K562 (cell line): ENCODE results near the gene SLC35G2. TPM values are rescaled to one million over a fixed set of nuclear protein-coding genes. Genes with fewer than 3 reads are reported as not detected.

Experiments used
- ATAC-seq: fragments of 200-7000 bp; cut with Tn5 transposase; 3 replicates; pipeline ENCODE4 v1.9.1; 2020; ENCODE audit warnings: moderate library complexity
- BruUV-seq: library from RNA; stranded (reverse); fragments of 400-500 nt; replicated peaks from 2 replicates; lab custom pipeline; 2021; lab: Mats Ljungman, UMichigan
- CTCF ChIA-PET: fragments of 300-600 bp; formaldehyde crosslinking; extraction: SDS; loops from one replicate; lab custom pipeline; 2021; ENCODE audit warnings: low intra/inter-chr PET ratio; lab: Yijun Ruan, JAX
- POLR2A ChIA-PET: fragments of 300-600, 350-650 bp; sonication (Branson Sonifier 250); formaldehyde crosslinking; extraction: SDS; loops from one replicate; lab custom pipeline; 2021; ENCODE audit warnings: antibody characterized with exemption, inconsistent platforms; lab: Yijun Ruan, JAX
- DNase-seq, 4 experiments: peaks; one replicate each; pipeline versions ENCODE4 v3.0.0 to v3.0.0-alpha.2; 2011 to 2018; ENCODE audit warnings: low spot score in 3 of 4, mixed read lengths in 3 of 4; ENCODE audit errors: extremely low read depth in 1 of 4
- FAIRE-seq: peaks from 2 replicates; lab custom pipeline; 2011; peaks lifted over from hg19 to GRCh38; lab: Jason Lieb, UNC
- H2AFZ ChIP-seq: 2 replicates; pipeline ENCODE4 v1.6.0; 2011; ENCODE audit warnings: low read depth, low read length, control low read depth, inconsistent platforms
- H3K27ac ChIP-seq: fragments of 200-600 bp; 3 replicates; pipeline ENCODE4 v1.8.0; 2011; ENCODE audit warnings: low read depth, mild to moderate bottlenecking, control low read depth, inconsistent platforms, low read length, moderate library complexity, mixed read lengths; ENCODE audit errors: extremely low read depth
- H3K27me3 ChIP-seq, 2 experiments: fragments of 300-600 bp in 1 of 2; 2 replicates in 1 of 2; 3 replicates in 1 of 2; pipeline versions ENCODE4 v1.6.0 to v1.8.0; 2011; ENCODE audit warnings: inconsistent platforms in 2 of 2, low read length in 2 of 2, mild to moderate bottlenecking in 1 of 2, mixed read lengths in 1 of 2, moderate library complexity in 1 of 2; ENCODE audit not compliant: control insufficient read depth in 2 of 2, insufficient read depth in 2 of 2
- H3K36me3 ChIP-seq: fragments of 300-600 bp; 3 replicates; pipeline ENCODE4 v1.8.0; 2011; ENCODE audit warnings: mild to moderate bottlenecking, low read length, inconsistent platforms; ENCODE audit not compliant: control insufficient read depth, insufficient read depth
- H3K4me1 ChIP-seq, 2 experiments: fragments of 200-600 bp in 1 of 2; replicated peaks in 1 of 2; 2 replicates in 1 of 2; 3 replicates in 1 of 2; pipeline versions ENCODE4 v1.5.1 to v1.8.0; 2011; ENCODE audit warnings: inconsistent platforms in 2 of 2, low read length in 2 of 2, mild to moderate bottlenecking in 1 of 2, mixed read lengths in 1 of 2, moderate library complexity in 1 of 2; ENCODE audit not compliant: control insufficient read depth in 2 of 2, insufficient read depth in 2 of 2
- H3K4me2 ChIP-seq: 2 replicates; pipeline ENCODE4 v1.6.1; 2011; ENCODE audit warnings: low read length, control low read depth, inconsistent platforms, mixed read lengths; ENCODE audit not compliant: insufficient read depth
- H3K4me3 ChIP-seq: fragments of 200-600 bp; sonication (generic), shearing (Covaris generic); 2 replicates; pipeline ENCODE4 v1.5.1; 2016; ENCODE audit warnings: control low read depth, inconsistent platforms
- H3K79me2 ChIP-seq: fragments of 200-600 bp; 3 replicates; pipeline ENCODE4 v1.8.0; 2011; ENCODE audit warnings: low read length, inconsistent platforms; ENCODE audit not compliant: control insufficient read depth, insufficient read depth
- H3K9ac ChIP-seq, 2 experiments: 2 replicates each; pipeline versions ENCODE4 v1.6.0 to v1.6.1; 2011; ENCODE audit warnings: low read depth in 2 of 2, low read length in 2 of 2, control low read depth in 1 of 2, inconsistent platforms in 1 of 2, mild to moderate bottlenecking in 1 of 2, mixed read lengths in 1 of 2; ENCODE audit not compliant: insufficient read depth in 1 of 2
- H3K9me1 ChIP-seq: one replicate; pipeline ENCODE4 v1.6.0; 2011; ENCODE audit warnings: inconsistent platforms, mild to moderate bottlenecking, low read length, moderate library complexity; ENCODE audit not compliant: control insufficient read depth, insufficient read depth
- H3K9me3 ChIP-seq: replicated peaks from 2 replicates; pipeline ENCODE4 v1.5.1; 2011; ENCODE audit warnings: low read depth, low read length, inconsistent platforms; ENCODE audit not compliant: control insufficient read depth, insufficient read depth
- H4K20me1 ChIP-seq: replicated peaks from 2 replicates; pipeline ENCODE4 v1.6.1; 2011; ENCODE audit warnings: low read length, inconsistent platforms, mixed read lengths; ENCODE audit not compliant: control insufficient read depth, insufficient read depth
- GATAD2B ChIP-seq: fragments of 450-650 bp; IDR thresholded peaks from 2 replicates; pipeline ENCODE4 v1.6.1; 2017; ENCODE audit warnings: mild to moderate bottlenecking, borderline replicate concordance
- HLTF ChIP-seq: fragments of 450-650 bp; IDR thresholded peaks from 2 replicates; pipeline ENCODE4 v1.6.1; 2016
- KDM1A ChIP-seq, 2 experiments: fragments of 450-650 bp; IDR thresholded peaks; 2 replicates each; pipeline ENCODE4 v1.6.1; 2016; ENCODE audit warnings: mild to moderate bottlenecking in 2 of 2
- MCM2 ChIP-seq: fragments of 450-650 bp; IDR thresholded peaks from 2 replicates; pipeline ENCODE4 v1.6.1; 2017; ENCODE audit warnings: low read depth, mild to moderate bottlenecking
- MEF2D ChIP-seq: conservative IDR thresholded peaks from 2 replicates; pipeline ENCODE4 v1.6.1; 2016; ENCODE audit warnings: low read depth, missing genetic modification characterization, missing compliant biosample characterization
- RREB1 ChIP-seq: fragments of 250-450 bp; sonication (Bioruptor Pico); IDR thresholded peaks from 2 replicates; pipeline ENCODE4 v1.4.0; 2020
- TAL1 ChIP-seq: fragments of 450-650 bp; IDR thresholded peaks from 2 replicates; pipeline ENCODE4 v1.6.1; 2016; ENCODE audit warnings: mild to moderate bottlenecking
- USF2 ChIP-seq: sonication (generic); formaldehyde crosslinking; IDR thresholded peaks from 2 replicates; pipeline ENCODE4 v1.5.0; 2020; ENCODE audit warnings: missing genetic modification reagents
- ZMIZ1 ChIP-seq, 2 experiments: fragments of 150-350 bp in 1 of 2; IDR thresholded peaks; 2 replicates each; pipeline ENCODE4 v1.6.1; 2012 to 2016; ENCODE audit warnings: low read depth in 2 of 2, low read length in 2 of 2, mild to moderate bottlenecking in 1 of 2, moderate library complexity in 1 of 2
- ZNF324 ChIP-seq: fragments of 250-450 bp; sonication (Bioruptor Pico); IDR thresholded peaks from 2 replicates; pipeline ENCODE4 v1.4.0; 2020; ENCODE audit warnings: mild to moderate bottlenecking
- WGBS: fragments of 100-300 bp; shearing (Covaris generic); methylation state at CpG from one replicate; pipeline ENCODE4 v1.1.6; 2016; ENCODE audit warnings: low coverage, mixed read lengths; ENCODE audit not compliant: insufficient coverage; ENCODE audit errors: missing lambda C conversion rate; 5-methylcytosine and 5-hydroxymethylcytosine counted together
- in situ Hi-C: fragments of 300-500 bp; cut with MboI; formaldehyde crosslinking; loops from 4 replicates; pipeline ENCODE4 v1.15.0; 2018; ENCODE audit warnings: inconsistent platforms, mixed read lengths
- intact Hi-C: fragments of 100-400 bp; cut with micrococcal nuclease; formaldehyde crosslinking; loops from 2 replicates; pipeline ENCODE4 v1.14.2; 2022
- polyA plus RNA-seq, 8 experiments: library from polyadenylated mRNA; depleted of rRNA in 4 of 8; stranded (reverse) in 5 of 8; unstranded in 3 of 8; fragments of >200 nt; fragmentation: Nextera tagmentation in 2 of 8; fragmentation: Illumina TruSeq in 1 of 8; extraction: Ambion mirVana in 2 of 8; extraction: Trizol in 1 of 8; gene quantifications; 2 replicates each; pipeline versions ENCODE4 v1.2.1 to v1.2.3, GENCODE V29; 2011 to 2014; ENCODE audit warnings: inconsistent platforms in 1 of 8, missing spikeins in 1 of 8
- total RNA-seq, 7 experiments: library from RNA; depleted of rRNA in 6 of 7; stranded (reverse); fragments of >200 nt in 6 of 7; fragmentation: Illumina TruSeq in 2 of 7; extraction: Trizol in 2 of 7; gene quantifications; 2 replicates each; pipeline versions ENCODE4 v1.2.1 to v1.2.3, GENCODE V29; 2011 to 2021; ENCODE audit warnings: low replicate concordance in 1 of 7

SLC35G2 gene
- total and polyA plus RNA-seq, 9 of the 15 experiments (the other 6 are each of a cell fraction or from before 2014, with no cell fraction given) = 2.6 to 5.9 (median 3.2) TPM

GRCh38 chr3:136840252-136840651 is 21.3 kb downstream of the SLC35G2 start:
- CTCF ChIA-PET = no interaction called here
- POLR2A ChIA-PET = interaction anchor here (1.3 kb wide), 1 partner anchor 8 kb away, joined by 3 read pairs; no protein-coding TSS in a partner anchor
- 0% methylated on average over 2 of the region's 2 CpGs for WGBS
- H3K4me3 ChIP-seq = no peak overlapping the region
- no peaks in the 10 kb centered on the region for H3K9me3 ChIP-seq
- FAIRE-seq (peak; percentile 88), ATAC-seq (peak; percentile 74), DNase-seq (peak in 2 of 4 experiments; percentile 51 to 65)
- H3K79me2 ChIP-seq = no peaks in the 10 kb centered on the region; the same call in 2 of the 3 replicates
- intact Hi-C loops (no loop called here), in situ Hi-C loops (no loop called here)
- H3K4me2 ChIP-seq = no peak overlapping the region
- no peak overlapping the region for H2AFZ ChIP-seq
- no peaks in the 10 kb centered on the region for H4K20me1 ChIP-seq
- no peaks in the 10 kb centered on the region for H3K27me3 ChIP-seq
- H3K9me1 ChIP-seq = no peaks in the 10 kb centered on the region
- BruUV-seq = no TSS peak
- H3K36me3 ChIP-seq = peaks cover 16% of the 10 kb centered on the region; the same call in 1 of the 3 replicates
- peaks cover 0 to 25% of the 10 kb centered on the region in 2 experiments for H3K4me1 ChIP-seq
- 0 out of 4 replicates have a peak overlapping the region, but pooled peaks of 1 of the 2 experiments have one; percentile 34 for H3K9ac ChIP-seq
- peak overlapping the region; percentile 68; the same call in 2 of the 3 replicates for H3K27ac ChIP-seq
- TF ChIP-seq KDM1A (IDR thresholded peaks at IDR 0.05) (peak; percentile 88 to 93), USF2 (no peak), ZNF324 (CRISPR knock-in tag) (no peak), HLTF (peak; percentile 14; the same call in 1 of the 2 replicates), GATAD2B (peak; percentile 32; the same call in 1 of the 2 replicates), MCM2 (no peak), TAL1 (0 out of 2 replicates have a peak, but pooled peaks have one; percentile 28), MEF2D (tag) (0 out of 2 replicates have a peak, but pooled peaks have one; percentile 42), RREB1 (CRISPR knock-in tag) (no peak), ZMIZ1 (IDR thresholded peaks at IDR 0.05; ENCODE audit: low read depth in 2 of 2, low read length in 2 of 2) (no peak)
